Heart left ventricle (tissue), 16 donors: ENCODE data around the gene TMEM214. TPM values are rescaled to one million over a fixed set of nuclear protein-coding genes. Genes with fewer than 3 reads are reported as not detected.

Experiments
- ATAC-seq, 4 donors: fragments of 200-7000 bp; cut with Tn5 transposase; one replicate each; pipeline ENCODE4 v1.9.1; 2020 to 2022; ENCODE audit warnings: moderate library complexity in 4 of 4, mild to moderate bottlenecking in 3 of 4, moderate number of reproducible peaks in 1 of 4
- DNase-seq, 5 donors: peaks; one replicate each; pipeline ENCODE4 v3.0.0-alpha.2; 2020
- H3K27ac ChIP-seq, 12 donors: fragments of 200-600 bp; sonication (generic) in 4 of 12; one replicate each; pipeline versions ENCODE4 v1.5.0 to v1.8.0; 2016 to 2022; ENCODE audit warnings: mild to moderate bottlenecking in 2 of 12
- H3K27me3 ChIP-seq, 9 donors: fragments of 200-600 bp; sonication (generic) in 2 of 9; one replicate each; pipeline versions ENCODE4 v1.5.1 to v1.8.0; 2016 to 2022; ENCODE audit warnings: mild to moderate bottlenecking in 3 of 9
- H3K36me3 ChIP-seq, 9 donors: fragments of 200-600 bp; sonication (generic) in 2 of 9; one replicate each; pipeline versions ENCODE4 v1.5.0 to v1.8.0; 2018 to 2022; ENCODE audit warnings: mild to moderate bottlenecking in 2 of 9
- H3K4me1 ChIP-seq, 12 donors: fragments of 200-600 bp; sonication (generic) in 4 of 12; one replicate each; pipeline versions ENCODE4 v1.5.0 to v1.8.0; 2016 to 2022; ENCODE audit warnings: mild to moderate bottlenecking in 3 of 12
- H3K4me3 ChIP-seq, 12 donors: fragments of 200-600 bp; sonication (generic) in 4 of 12; one replicate each; pipeline versions ENCODE4 v1.5.0 to v1.8.0; 2017 to 2022; ENCODE audit warnings: mild to moderate bottlenecking in 9 of 12, moderate library complexity in 4 of 12
- H3K9me3 ChIP-seq, 12 donors: fragments of 200-600 bp; sonication (generic) in 4 of 12; one replicate each; pipeline versions ENCODE4 v1.5.0 to v1.8.0; 2016 to 2022; ENCODE audit warnings: mild to moderate bottlenecking in 1 of 12
- POLR2A ChIP-seq, 2 donors: fragments of 450-650 bp; IDR thresholded peaks; one replicate each; pipeline ENCODE4 v1.6.1; 2017; ENCODE audit warnings: antibody characterized with exemption in 2 of 2, mild to moderate bottlenecking in 2 of 2, moderate library complexity in 2 of 2
- WGBS, 4 donors: extraction: QIAGEN DNeasy Blood & Tissue Kit in 2 of 4; methylation state at CpG; one replicate each; pipeline versions ENCODE4 v1.1.5 to v1.1.7; 2013 to 2018; 5-methylcytosine and 5-hydroxymethylcytosine counted together
- intact Hi-C, 10 donors: fragments of 100-400 bp; cut with DNase I; formaldehyde crosslinking; loops; one replicate each; pipeline versions ENCODE4 v1.11.1 to v1.14.2; 2022
- polyA plus RNA-seq, 2 donors: library from polyadenylated mRNA; stranded (reverse); fragments of 200-250 nt; gene quantifications; one replicate each; pipeline ENCODE4 v1.2.3, GENCODE V29; 2013
- total RNA-seq, 9 donors: library from RNA; depleted of rRNA in 2 of 9; stranded (reverse); fragments of >200 nt in 2 of 9; fragmentation: NEBNext Ultra II Directional in 3 of 9; extraction: Animal tissue kit (Norgen Biotek cat#: 25700) in 3 of 9; gene quantifications; one replicate each; pipeline versions ENCODE4 v1.1.0 to v1.2.4, GENCODE V29; 2016 to 2023
- TF ChIP-seq, protein P1 (sequence below), 12 donors: fragments of 200-600 bp; sonication (generic) in 4 of 12; IDR thresholded peaks; one replicate each; pipeline versions ENCODE4 v1.5.0 to v1.8.0; 2018 to 2022; ENCODE audit warnings: antibody characterized with exemption in 12 of 12, mild to moderate bottlenecking in 5 of 12
- donor health status: ischemic (EF 13 %, LVEDD 7.1; RV severe dilation, severe dysfunction).
- donor health status: healthy with polysubstance abuse.
- donor health status: DM: no; HTN: yes; CAD: no.
- donor health status: DM: no; HTN: no; CAD: no.
- donor health status: ischemic (EF 25% LVEDD 6.9; RV normal size, moderate dysfunction).
- donor health status: ischemic (EF 25% LVEDD 5.7; RV mildly dilated, moderate dysfunction).
- donor health status: healthy.
- donor health status: DM: yes; HTN: yes; CAD: no.
- donor health status: ischemic (EF 35%, LVEDD 5.7; RV mildly dilated, moderate dysfunction).
- donor health status: nonischemic (EF 11% LVEDD 7.7; RV severe dilation, severe dysfunction).
- donor health status: DM: yes; HTN: yes; CAD: no.
- donor health status: PGD.
- donor health status: ischemic (EF 29% LVEDD 5.4; RV normal size, mild dysfunction).
- donor health status: nonischemic (EF 23%, LVEDD 6.1; RV moderate dilation, normal function).

The TMEM214 gene
- total and polyA plus RNA-seq, 11 donors: 18.3 to 58.0 (median 31.6) TPM

GRCh38 chr2:27088634-27089033, 55.9 kb downstream of the TMEM214 start:
- intact Hi-C loops: loop anchor here in 7 of 10 donors (5.0 to 10.0 kb wide), 4 partner anchors 36 to 126 kb away; partner anchors contain the start of genes TMEM214 (in 5 of the 7) and AGBL5 (in 1 of the 7)
- 85 to 91% (median 87%) methylated on average over 5 to 6 of the region's 6 CpGs for WGBS, 4 donors
- no peak for ATAC-seq

GRCh38 chr2:27089111-27089954, 56.6 kb downstream of the TMEM214 start:
- H3K27me3 ChIP-seq: no peaks in the 10 kb centered on the region
- H3K27ac ChIP-seq: no peak overlapping the region
- ATAC-seq (no peak), DNase-seq (peak in 2 of 5 donors; percentile 7 to 44)
- TF ChIP-seq POLR2A (IDR thresholded peaks at IDR 0.05): no peak
- TF ChIP-seq, protein P1, sequence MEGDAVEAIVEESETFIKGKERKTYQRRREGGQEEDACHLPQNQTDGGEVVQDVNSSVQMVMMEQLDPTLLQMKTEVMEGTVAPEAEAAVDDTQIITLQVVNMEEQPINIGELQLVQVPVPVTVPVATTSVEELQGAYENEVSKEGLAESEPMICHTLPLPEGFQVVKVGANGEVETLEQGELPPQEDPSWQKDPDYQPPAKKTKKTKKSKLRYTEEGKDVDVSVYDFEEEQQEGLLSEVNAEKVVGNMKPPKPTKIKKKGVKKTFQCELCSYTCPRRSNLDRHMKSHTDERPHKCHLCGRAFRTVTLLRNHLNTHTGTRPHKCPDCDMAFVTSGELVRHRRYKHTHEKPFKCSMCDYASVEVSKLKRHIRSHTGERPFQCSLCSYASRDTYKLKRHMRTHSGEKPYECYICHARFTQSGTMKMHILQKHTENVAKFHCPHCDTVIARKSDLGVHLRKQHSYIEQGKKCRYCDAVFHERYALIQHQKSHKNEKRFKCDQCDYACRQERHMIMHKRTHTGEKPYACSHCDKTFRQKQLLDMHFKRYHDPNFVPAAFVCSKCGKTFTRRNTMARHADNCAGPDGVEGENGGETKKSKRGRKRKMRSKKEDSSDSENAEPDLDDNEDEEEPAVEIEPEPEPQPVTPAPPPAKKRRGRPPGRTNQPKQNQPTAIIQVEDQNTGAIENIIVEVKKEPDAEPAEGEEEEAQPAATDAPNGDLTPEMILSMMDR (IDR thresholded peaks at IDR 0.05): no peak
- peaks cover 4 to 25% (median 16%) of the 10 kb centered on the region in 12 donors for H3K4me1 ChIP-seq
- intact Hi-C loops: loop anchor here in 7 of 10 donors (5.0 to 10.0 kb wide), 4 partner anchors 37 to 127 kb away; partner anchors contain the start of genes TMEM214 (in 5 of the 7) and AGBL5 (in 1 of the 7)
- WGBS, 4 donors: 86 to 92% (median 90%) methylated on average over 11 to 14 of the region's 14 CpGs
- no peaks in the 10 kb centered on the region for H3K36me3 ChIP-seq
- H3K4me3 ChIP-seq: no peak overlapping the region
- no peaks in the 10 kb centered on the region for H3K9me3 ChIP-seq

More at GRCh38 chr2:27088634-27089033, 55.9 kb downstream of the TMEM214 start:
- H3K4me3 ChIP-seq: no peak overlapping the region
- no peak overlapping the region for H3K27ac ChIP-seq
- H3K36me3 ChIP-seq: no peaks in the 10 kb centered on the region
- no peak for DNase-seq
- peaks cover 4 to 29% (median 16%) of the 10 kb centered on the region in 12 donors for H3K4me1 ChIP-seq
- H3K9me3 ChIP-seq: no peaks in the 10 kb centered on the region
- no peaks in the 10 kb centered on the region for H3K27me3 ChIP-seq
- TF ChIP-seq, protein P1 (IDR thresholded peaks at IDR 0.05): no peak
- TF ChIP-seq POLR2A (IDR thresholded peaks at IDR 0.05): no peak

Other genes with a start within 250 kb of the TMEM214 start
- 10 to 100 TPM in 2 of 9 donors, 1 to 10 TPM in 5, under 1 TPM in 1, not detected in 1; 0.35 to 26.8 (median 4.4) TPM for gene CENPA, start 246.9 kb upstream of the TMEM214 start, total RNA-seq
- gene CENPA, start 246.9 kb upstream of the TMEM214 start, polyA plus RNA-seq: 1 to 10 TPM in 1 of 2 donors, under 1 TPM in 1; 0.25 to 2.1 TPM
- gene DPYSL5, start 184.8 kb upstream of the TMEM214 start, total RNA-seq: under 1 TPM in 2 of 9 donors, not detected in 7; 0.06 to 0.13 TPM
- gene DPYSL5, start 184.8 kb upstream of the TMEM214 start, polyA plus RNA-seq: not detected
- gene MAPRE3, start 62.3 kb upstream of the TMEM214 start, total RNA-seq: 10 to 100 TPM; 27.4 to 55.2 (median 42.3) TPM
- 10 to 100 TPM; 28.7 to 65.0 TPM for gene MAPRE3, start 62.3 kb upstream of the TMEM214 start, polyA plus RNA-seq
- gene AGBL5, start 18.7 kb downstream of the TMEM214 start, total RNA-seq: 10 to 100 TPM in 4 of 9 donors, 1 to 10 TPM in 5; 4.9 to 12.5 (median 9.9) TPM
- 1 to 10 TPM; 4.5 to 7.9 TPM for gene AGBL5, start 18.7 kb downstream of the TMEM214 start, polyA plus RNA-seq
- gene OST4, start 38.7 kb downstream of the TMEM214 start, total RNA-seq: 100 to 1,000 TPM; 215 to 466 (median 343) TPM
- gene OST4, start 38.7 kb downstream of the TMEM214 start, polyA plus RNA-seq: 100 to 1,000 TPM; 335 to 517 TPM
- gene EMILIN1, start 45.6 kb downstream of the TMEM214 start, total RNA-seq: 10 to 100 TPM in 8 of 9 donors, 1 to 10 TPM in 1; 7.5 to 76.9 (median 16.3) TPM
- 10 to 100 TPM; 21.0 to 31.2 TPM for gene EMILIN1, start 45.6 kb downstream of the TMEM214 start, polyA plus RNA-seq
- 1 to 10 TPM in 8 of 9 donors, under 1 TPM in 1; 0.89 to 3.9 (median 1.8) TPM for gene KHK, start 53.8 kb downstream of the TMEM214 start, total RNA-seq
- 1 to 10 TPM; 1.3 to 2.0 TPM for gene KHK, start 53.8 kb downstream of the TMEM214 start, polyA plus RNA-seq
- gene CGREF1, start 86.2 kb downstream of the TMEM214 start, total RNA-seq: 1 to 10 TPM in 4 of 9 donors, under 1 TPM in 4, not detected in 1; 0.24 to 2.7 (median 1.0) TPM
- under 1 TPM; 0.67 to 0.99 TPM for gene CGREF1, start 86.2 kb downstream of the TMEM214 start, polyA plus RNA-seq
- 1 to 10 TPM in 8 of 9 donors, not detected in 1; 1.2 to 3.9 (median 2.0) TPM for gene ABHD1, start 90.8 kb downstream of the TMEM214 start, total RNA-seq
- gene ABHD1, start 90.8 kb downstream of the TMEM214 start, polyA plus RNA-seq: 1 to 10 TPM in 1 of 2 donors, under 1 TPM in 1; 0.47 to 6.2 TPM
- gene PREB, start 101.7 kb downstream of the TMEM214 start, total RNA-seq: 10 to 100 TPM; 41.1 to 74.5 (median 48.7) TPM
- gene PREB, start 101.7 kb downstream of the TMEM214 start, polyA plus RNA-seq: 10 to 100 TPM; 54.3 to 99.4 TPM
- not detected for gene PRR30, start 106.4 kb downstream of the TMEM214 start, total RNA-seq
- gene PRR30, start 106.4 kb downstream of the TMEM214 start, polyA plus RNA-seq: not detected
- under 1 TPM in 3 of 9 donors, not detected in 6; 0.07 to 0.85 (median 0.68) TPM for gene TCF23, start 116.0 kb downstream of the TMEM214 start, total RNA-seq
- under 1 TPM; 0.04 TPM for gene TCF23, start 116.0 kb downstream of the TMEM214 start, polyA plus RNA-seq
- gene ATRAID, start 179.1 kb downstream of the TMEM214 start, total RNA-seq: 100 to 1,000 TPM in 8 of 9 donors, 10 to 100 TPM in 1; 96.9 to 210 (median 144) TPM
- 100 to 1,000 TPM; 126 to 195 TPM for gene ATRAID, start 179.1 kb downstream of the TMEM214 start, polyA plus RNA-seq
- gene SLC5A6, start 179.3 kb downstream of the TMEM214 start, total RNA-seq: 10 to 100 TPM in 5 of 9 donors, 1 to 10 TPM in 4; 6.3 to 16.7 (median 10.3) TPM
- gene SLC5A6, start 179.3 kb downstream of the TMEM214 start, polyA plus RNA-seq: 10 to 100 TPM in 1 of 2 donors, 1 to 10 TPM in 1; 6.7 to 37.7 TPM
- 10 to 100 TPM in 2 of 9 donors, 1 to 10 TPM in 7; 5.0 to 14.2 (median 6.7) TPM for gene CAD, start 184.4 kb downstream of the TMEM214 start, total RNA-seq
- gene CAD, start 184.4 kb downstream of the TMEM214 start, polyA plus RNA-seq: 1 to 10 TPM; 3.2 to 9.3 TPM
- gene SLC30A3, start 230.1 kb downstream of the TMEM214 start, total RNA-seq: 10 to 100 TPM in 2 of 9 donors, 1 to 10 TPM in 7; 5.0 to 18.1 (median 9.0) TPM
- gene SLC30A3, start 230.1 kb downstream of the TMEM214 start, polyA plus RNA-seq: 1 to 10 TPM; 5.6 to 9.2 TPM
- gene DNAJC5G, start 242.5 kb downstream of the TMEM214 start, total RNA-seq: 1 to 10 TPM in 5 of 9 donors, under 1 TPM in 4; 0.36 to 3.3 (median 1.2) TPM
- 1 to 10 TPM in 1 of 2 donors, under 1 TPM in 1; 0.11 to 1.8 TPM for gene DNAJC5G, start 242.5 kb downstream of the TMEM214 start, polyA plus RNA-seq
- gene TRIM54, start 249.5 kb downstream of the TMEM214 start, total RNA-seq: 100 to 1,000 TPM; 175 to 329 (median 241) TPM
- 100 to 1,000 TPM; 128 to 324 TPM for gene TRIM54, start 249.5 kb downstream of the TMEM214 start, polyA plus RNA-seq